Measurements from ENCODE around the gene MGLL. TPM values are rescaled to one million over a fixed set of nuclear protein-coding genes. Genes with fewer than 3 reads are reported as not detected.

The MGLL gene
- total RNA-seq, 1 donor from 2014 or later, result 35.2 TPM

GRCh38 chr3:127676456-127676855 is 145.9 kb downstream of the MGLL start:
- DNase-seq (ENCODE audit: low spot score), result no peak

DNA sequence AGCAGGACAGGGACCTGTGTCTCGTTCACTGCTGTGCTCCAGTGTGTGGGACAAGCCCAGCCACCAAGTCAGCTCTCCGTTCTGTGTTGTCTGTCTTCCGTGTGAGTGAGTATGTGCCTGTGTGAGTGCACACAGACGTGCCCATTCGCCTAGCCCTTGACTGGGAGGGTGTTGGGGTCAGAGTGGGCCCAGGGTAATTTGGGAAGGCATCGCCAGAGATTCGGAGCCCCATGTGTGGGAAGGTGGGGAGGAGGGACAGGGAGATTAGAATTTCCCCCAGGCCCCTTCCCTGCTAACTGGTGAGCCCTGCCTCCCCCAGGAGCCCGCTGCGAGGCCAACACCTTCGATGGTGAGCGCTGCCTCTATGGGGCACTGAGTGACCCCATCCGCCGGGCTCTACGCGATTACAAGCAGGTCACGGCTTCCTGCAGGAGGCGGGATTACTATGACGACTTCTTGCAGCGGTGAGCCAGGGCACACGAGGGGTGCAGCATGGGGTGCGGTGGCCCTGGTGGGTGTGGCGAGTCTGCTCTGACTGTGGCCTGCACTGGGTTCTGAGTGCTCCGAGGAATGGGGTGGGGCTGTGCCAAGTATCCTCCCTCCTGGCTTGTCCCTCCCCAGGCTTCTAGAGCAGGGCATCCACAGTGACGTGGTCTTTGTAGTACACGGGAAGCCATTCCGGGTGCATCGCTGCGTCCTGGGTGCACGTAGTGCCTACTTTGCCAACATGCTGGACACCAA is 146.5 kb downstream of the MGLL start:
- no peak for DNase-seq (ENCODE audit: low spot score)

DNA sequence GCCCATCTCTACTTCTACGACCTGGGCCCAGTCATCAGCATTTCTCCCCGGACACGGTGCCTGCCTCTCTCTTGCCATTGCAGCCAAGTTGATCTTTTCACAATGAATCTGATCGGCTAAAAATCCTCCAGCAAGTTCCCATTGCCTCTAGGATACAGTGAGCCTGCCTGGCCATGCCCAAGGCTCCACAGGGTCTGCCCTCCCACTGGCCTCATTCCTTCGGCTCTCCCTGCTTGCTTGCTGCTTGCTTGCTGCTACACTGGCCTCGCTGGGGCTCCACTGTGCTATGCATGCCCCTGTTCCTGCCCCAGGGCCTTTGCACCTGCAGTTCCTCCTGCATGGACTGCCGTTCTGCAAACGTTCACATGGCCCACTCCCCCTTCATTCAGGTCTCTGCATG is 147.5 kb downstream of the MGLL start:
- DNase-seq (ENCODE audit: low spot score), result no peak

DNA sequence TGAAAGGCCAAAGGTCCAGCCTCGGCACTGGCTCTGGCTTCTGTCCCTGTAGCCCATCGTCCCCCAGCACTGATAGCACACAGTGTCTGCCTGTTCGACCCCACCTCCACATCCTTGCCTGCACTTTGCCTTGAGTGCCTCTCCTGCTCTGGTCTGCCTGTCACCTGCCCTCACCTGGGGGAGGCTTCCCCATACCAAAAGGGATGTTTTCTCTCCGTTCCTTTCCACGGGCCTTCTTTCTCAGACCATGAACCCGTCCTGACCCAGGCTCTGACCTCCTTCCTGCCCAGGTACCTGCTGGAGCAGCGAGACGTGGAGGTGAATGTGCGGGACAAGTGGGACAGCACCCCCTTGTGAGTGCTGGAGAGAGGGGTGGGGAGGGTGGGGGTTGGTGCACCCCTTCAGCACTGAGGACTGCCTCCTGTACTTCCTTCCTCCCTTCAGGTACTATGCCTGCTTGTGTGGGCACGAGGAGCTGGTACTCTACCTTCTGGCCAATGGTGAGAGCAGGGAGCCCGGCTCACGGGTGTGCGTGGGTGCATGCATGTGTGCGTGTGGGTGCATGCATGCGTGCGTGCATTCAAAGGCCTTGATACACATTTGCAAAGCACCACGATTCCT is 148.1 kb downstream of the MGLL start:
- no peak for DNase-seq (ENCODE audit: low spot score)

- no peak for DNase-seq (ENCODE audit: low spot score)
These were observed 148.9 kb downstream of the MGLL start for GRCh38 chr3:127673191-127674100.

- DNase-seq (ENCODE audit: low spot score), result peak; percentile 72
These were observed 149.7 kb downstream of the MGLL start, which contains the start of gene ABTB1 for GRCh38 chr3:127672429-127673190. TSS of gene ABTB1 (plus strand) at chr3:127672952. CDS start at chr3:127673026, 74 bp downstream.

DNA sequence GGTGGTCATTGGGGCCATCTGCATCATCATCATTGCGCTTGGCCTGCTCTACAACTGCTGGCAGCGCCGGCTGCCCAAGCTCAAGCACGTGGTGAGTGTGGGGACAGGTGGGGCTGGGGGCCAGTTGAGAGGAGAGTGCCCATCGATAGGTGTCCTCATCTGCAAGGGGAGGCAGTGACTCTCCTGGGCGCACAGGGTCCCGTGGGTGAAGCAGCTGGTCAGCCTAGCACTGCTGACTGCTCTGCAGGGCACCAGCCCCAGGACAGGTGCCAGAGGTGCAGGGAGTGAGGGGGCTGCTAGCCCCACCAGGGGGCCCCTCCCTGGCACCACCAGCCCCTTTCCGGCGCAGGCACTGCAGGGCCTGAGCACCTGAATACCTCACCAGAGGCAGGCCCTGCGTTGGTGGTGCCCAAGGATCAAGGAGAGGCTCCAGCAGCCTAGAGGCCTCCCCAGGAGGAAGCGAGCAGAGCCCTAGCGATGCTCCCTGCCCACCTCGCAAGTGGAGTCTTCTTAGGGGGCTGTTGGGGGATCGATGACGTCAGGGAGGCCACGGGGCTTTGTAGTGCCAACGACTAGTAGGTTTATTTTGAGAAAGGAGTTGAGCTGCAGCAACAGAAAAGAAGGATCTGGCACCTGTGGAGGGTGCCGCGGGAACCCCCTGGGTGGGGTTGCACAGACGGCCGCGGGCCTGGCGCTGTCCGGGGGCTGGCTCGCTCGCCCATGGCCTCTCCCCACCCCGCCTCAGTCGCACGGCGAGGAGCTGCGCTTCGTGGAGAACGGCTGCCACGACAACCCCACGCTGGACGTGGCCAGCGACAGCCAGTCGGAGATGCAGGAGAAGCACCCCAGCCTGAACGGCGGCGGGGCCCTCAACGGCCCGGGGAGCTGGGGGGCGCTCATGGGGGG is 150.5 kb downstream of the MGLL start:
- no peak for DNase-seq (ENCODE audit: low spot score)

DNA sequence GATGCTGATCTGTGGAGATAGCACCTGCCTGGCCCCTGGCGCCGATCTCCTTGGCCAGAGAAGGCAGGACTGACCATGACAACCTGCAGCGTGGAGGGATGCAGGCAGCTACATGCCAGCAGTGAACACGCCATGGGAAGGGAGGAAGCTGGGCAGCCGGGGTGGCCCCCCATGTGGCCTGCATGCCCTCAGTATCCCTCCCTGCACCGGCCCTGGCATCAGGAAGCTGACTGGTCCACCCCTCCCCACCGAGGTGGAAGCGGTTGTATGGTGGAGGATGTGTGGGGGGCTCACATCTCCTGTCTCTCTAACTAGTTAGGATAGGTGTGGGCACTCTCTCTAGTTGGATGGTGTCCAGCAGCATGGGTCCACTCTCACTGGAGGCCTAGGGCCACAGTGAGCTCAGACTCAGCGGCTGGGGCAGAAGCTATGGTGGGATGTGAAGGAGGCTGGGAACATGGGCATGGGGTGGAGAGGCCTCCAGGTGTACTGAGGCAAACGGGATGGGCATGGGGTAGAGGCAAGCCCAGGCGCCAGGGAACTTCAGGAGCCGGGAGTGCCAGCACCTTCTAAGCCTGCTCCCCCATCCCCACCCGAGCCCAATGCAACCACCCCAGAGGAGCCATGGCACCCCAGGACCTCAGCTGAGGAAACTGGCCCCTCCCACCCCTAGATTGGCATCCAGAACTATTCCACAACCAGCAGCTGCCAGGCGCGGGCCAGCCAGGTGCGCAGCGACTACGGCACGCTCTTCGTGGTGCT is 151.4 kb downstream of the MGLL start:
- no peak for DNase-seq (ENCODE audit: low spot score)

DNA sequence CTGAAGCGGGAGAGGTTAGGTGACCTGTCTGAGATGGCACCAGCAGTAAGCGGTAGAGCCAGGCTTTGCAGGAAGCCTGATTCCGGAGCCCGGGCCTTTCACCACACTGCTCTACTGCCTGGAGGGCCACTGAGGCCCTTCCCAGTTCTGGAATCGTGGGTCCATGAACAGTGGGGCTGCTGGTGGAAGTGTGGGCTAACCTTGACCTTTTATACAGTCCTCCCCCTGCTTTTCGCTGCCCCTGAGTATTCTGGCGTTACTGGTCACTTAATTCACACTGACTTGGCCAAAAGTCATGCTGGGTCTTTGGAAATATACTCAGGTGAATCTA is 152.1 kb downstream of the MGLL start:
- DNase-seq (ENCODE audit: low spot score), result no peak

- DNase-seq (ENCODE audit: low spot score), result no peak
These were observed 152.6 kb downstream of the MGLL start for GRCh38 chr3:127669541-127670228.

- DNase-seq (ENCODE audit: low spot score), result no peak
These were observed 153.4 kb downstream of the MGLL start for GRCh38 chr3:127668906-127669305.

GRCh38 chr3:127667119-127667681 is 155.1 kb downstream of the MGLL start:
- DNase-seq (ENCODE audit: low spot score), result no peak

DNA sequence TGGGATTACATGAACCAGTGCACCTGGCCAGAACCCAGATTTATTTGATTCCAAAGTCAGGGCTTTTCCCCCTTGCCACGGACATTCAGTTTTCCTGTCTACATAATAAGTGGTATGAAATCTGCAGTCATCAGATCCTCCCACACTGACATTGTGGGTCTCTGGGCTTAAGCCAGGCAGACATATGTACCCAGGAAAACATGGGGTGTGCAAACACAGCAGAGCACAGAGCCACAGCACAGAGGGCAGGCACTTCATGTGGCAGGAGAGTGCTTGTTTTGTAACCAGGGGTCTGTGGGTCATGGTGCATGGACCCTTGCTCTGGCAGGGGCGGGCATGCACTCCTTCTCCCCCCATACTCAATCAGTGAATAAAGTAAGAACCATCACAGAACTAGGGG is 155.6 kb downstream of the MGLL start:
- DNase-seq (ENCODE audit: low spot score), result no peak

DNA sequence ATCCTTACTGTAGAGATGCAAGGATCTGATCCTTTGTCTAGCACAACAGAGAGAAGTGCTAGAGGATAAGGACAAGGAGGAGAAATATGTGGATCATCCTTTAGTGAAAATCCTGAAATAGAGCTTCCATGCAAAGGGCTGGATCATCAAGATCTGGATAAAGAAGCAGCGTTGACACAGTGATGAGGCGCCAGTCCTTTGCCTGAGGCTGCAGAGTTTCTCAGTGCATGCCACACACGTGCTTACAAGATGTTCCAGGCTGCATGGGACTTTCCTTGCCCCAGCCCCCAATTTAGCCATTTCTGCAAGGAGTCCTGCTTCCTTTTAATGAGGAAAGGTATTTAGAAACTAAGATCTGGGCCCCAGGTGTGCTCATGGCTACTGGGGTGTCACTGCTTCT is 156.7 kb downstream of the MGLL start:
- DNase-seq (ENCODE audit: low spot score), result no peak

DNA sequence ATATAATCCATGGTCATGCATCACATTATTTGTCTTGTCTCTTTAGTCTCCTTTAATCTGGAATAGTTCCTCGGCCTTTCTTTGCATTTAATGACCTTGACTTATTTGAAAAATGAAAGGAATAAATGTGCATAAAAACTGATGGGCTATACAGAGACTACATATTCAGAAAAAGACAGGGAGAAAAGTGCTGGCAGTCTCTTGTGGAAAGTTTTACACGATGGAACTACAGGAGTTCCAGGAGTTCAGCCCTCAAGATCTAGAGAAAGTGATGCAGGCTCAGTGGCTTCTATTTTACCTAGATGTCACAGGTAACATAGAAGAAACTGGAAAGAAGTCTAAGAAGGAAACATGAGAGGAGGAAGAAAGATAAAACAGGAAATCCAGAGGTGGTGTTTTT is 157.2 kb downstream of the MGLL start:
- DNase-seq (ENCODE audit: low spot score), result no peak

DNA sequence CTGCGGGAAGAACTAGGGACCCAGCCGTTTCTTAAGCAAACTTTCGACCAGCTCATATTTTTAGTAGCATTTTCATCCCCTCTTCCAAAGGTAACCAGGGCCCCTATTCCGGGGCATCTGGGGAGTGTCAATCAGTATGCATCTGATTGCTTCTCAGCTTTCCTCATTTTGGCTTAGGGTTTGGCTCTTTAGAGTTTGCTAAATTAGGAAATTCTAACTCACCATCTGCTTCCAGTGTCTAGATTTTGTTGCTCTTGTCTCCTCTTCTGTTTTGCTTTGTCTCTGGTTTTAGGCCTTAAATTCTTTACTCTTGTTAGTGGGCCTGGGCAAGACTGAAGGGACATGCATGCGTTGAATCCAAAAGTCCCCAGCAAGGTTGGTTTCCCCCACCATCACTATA is 159.2 kb downstream of the MGLL start:
- DNase-seq (ENCODE audit: low spot score), result no peak

- no peak for DNase-seq (ENCODE audit: low spot score)
These were observed 160.3 kb downstream of the MGLL start for GRCh38 chr3:127662001-127662469.

- no peak for DNase-seq (ENCODE audit: low spot score)
These were observed 160.7 kb downstream of the MGLL start for GRCh38 chr3:127661600-127661999.

All from umbilical cord (tissue), 2 donors.